PC-9 (cell line): ENCODE data around the gene PKN3. TPM values are rescaled to one million over a fixed set of nuclear protein-coding genes. Genes with fewer than 3 reads are reported as not detected.
"Not testable (repeated sequence)": the region's sequence is repeated elsewhere in the genome, so short reads cannot be mapped to it uniquely, and the experiment has no call there.

Experiments used
- BruUV-seq: library from RNA; stranded (reverse); fragments of 400-500 nt; replicated peaks from 2 replicates; lab custom pipeline; 2021; lab: Mats Ljungman, UMichigan
- CTCF ChIA-PET: fragments of 300-600 bp; sonication (Branson Sonifier 250); formaldehyde crosslinking; loops from one replicate; lab custom pipeline; 2022; ENCODE audit warnings: antibody characterized with exemption; lab: Charles Lee
- POLR2A ChIA-PET: fragments of 300-600 bp; sonication (Branson Sonifier 250); formaldehyde crosslinking; loops from one replicate; lab custom pipeline; 2022; ENCODE audit warnings: antibody characterized with exemption; ENCODE audit not compliant: unreplicated experiment; lab: Charles Lee
- DNase-seq, 2 experiments: peaks; one replicate each; pipeline versions ENCODE4 v3.0.0 to v3.0.0-alpha.2; 2015 to 2022; ENCODE audit warnings: mixed read lengths in 1 of 2
- H2AFZ ChIP-seq: fragments of 200-600 bp; sonication (generic); 2 replicates; pipeline ENCODE4 v1.8.1; 2017; ENCODE audit warnings: antibody characterized with exemption
- H3F3A ChIP-seq: fragments of 200-600 bp; sonication (generic); 2 replicates; pipeline ENCODE4 v1.8.1; 2017; ENCODE audit warnings: antibody characterized with exemption, mild to moderate bottlenecking, low read depth; ENCODE audit not compliant: insufficient read depth
- H3K27ac ChIP-seq: fragments of 200-600 bp; sonication (generic); 2 replicates; pipeline ENCODE4 v1.6.1; 2016; ENCODE audit warnings: mixed run types
- H3K27me3 ChIP-seq: fragments of 200-600 bp; sonication (generic); 2 replicates; pipeline ENCODE4 v1.6.1; 2016; ENCODE audit warnings: low read depth, mixed run types; ENCODE audit not compliant: insufficient read depth
- H3K36me3 ChIP-seq: fragments of 200-600 bp; sonication (generic); 2 replicates; pipeline ENCODE4 v1.6.1; 2016; ENCODE audit warnings: low read depth, mixed run types
- H3K4me1 ChIP-seq: fragments of 200-600 bp; sonication (generic); replicated peaks from 2 replicates; pipeline ENCODE4 v1.6.1; 2016; ENCODE audit warnings: mixed run types; ENCODE audit not compliant: insufficient read depth
- H3K4me2 ChIP-seq: fragments of 200-600 bp; sonication (generic); 2 replicates; pipeline ENCODE4 v1.6.1; 2017; ENCODE audit warnings: mixed run types
- H3K4me3 ChIP-seq: fragments of 200-600 bp; sonication (generic); 2 replicates; pipeline ENCODE4 v1.6.1; 2016; ENCODE audit warnings: mixed run types
- H3K79me2 ChIP-seq: fragments of 200-600 bp; sonication (generic); 2 replicates; pipeline ENCODE4 v1.6.1; 2017; ENCODE audit warnings: low read depth, mixed run types
- H3K9me2 ChIP-seq: fragments of 200-600 bp; sonication (generic); 2 replicates; pipeline ENCODE4 v1.8.1; 2017; ENCODE audit warnings: mild to moderate bottlenecking; ENCODE audit not compliant: insufficient read depth
- H3K9me3 ChIP-seq: fragments of 200-600 bp; sonication (generic); 2 replicates; pipeline ENCODE4 v1.8.1; 2016; ENCODE audit warnings: low read depth; ENCODE audit not compliant: insufficient read depth
- H4K20me1 ChIP-seq: fragments of 200-600 bp; sonication (generic); 2 replicates; pipeline ENCODE4 v1.8.1; 2017; ENCODE audit not compliant: insufficient read depth
- EZH2 ChIP-seq: fragments of 200-600 bp; sonication (generic); IDR thresholded peaks from 2 replicates; pipeline ENCODE4 v1.8.0; 2017; ENCODE audit warnings: antibody characterized with exemption, low read depth
- intact Hi-C: fragments of 100-400 bp; cut with micrococcal nuclease; formaldehyde crosslinking; loops from one replicate; pipeline ENCODE4 v1.10.0; 2022; ENCODE audit not compliant: unreplicated experiment
- total RNA-seq: library from RNA; stranded (reverse); gene quantifications from 2 replicates; pipeline ENCODE4 v1.2.3, GENCODE V29; 2021
- TF ChIP-seq, protein P1 (sequence below): fragments of 200-600 bp; sonication (generic); conservative IDR thresholded peaks from 2 replicates; pipeline ENCODE4 v1.6.1; 2017; ENCODE audit warnings: mixed run types, antibody characterized with exemption, mild to moderate bottlenecking, moderate library complexity

The PKN3 gene
- total RNA-seq, 1 experiment from 2014 or later: 5.5 TPM

DNA sequence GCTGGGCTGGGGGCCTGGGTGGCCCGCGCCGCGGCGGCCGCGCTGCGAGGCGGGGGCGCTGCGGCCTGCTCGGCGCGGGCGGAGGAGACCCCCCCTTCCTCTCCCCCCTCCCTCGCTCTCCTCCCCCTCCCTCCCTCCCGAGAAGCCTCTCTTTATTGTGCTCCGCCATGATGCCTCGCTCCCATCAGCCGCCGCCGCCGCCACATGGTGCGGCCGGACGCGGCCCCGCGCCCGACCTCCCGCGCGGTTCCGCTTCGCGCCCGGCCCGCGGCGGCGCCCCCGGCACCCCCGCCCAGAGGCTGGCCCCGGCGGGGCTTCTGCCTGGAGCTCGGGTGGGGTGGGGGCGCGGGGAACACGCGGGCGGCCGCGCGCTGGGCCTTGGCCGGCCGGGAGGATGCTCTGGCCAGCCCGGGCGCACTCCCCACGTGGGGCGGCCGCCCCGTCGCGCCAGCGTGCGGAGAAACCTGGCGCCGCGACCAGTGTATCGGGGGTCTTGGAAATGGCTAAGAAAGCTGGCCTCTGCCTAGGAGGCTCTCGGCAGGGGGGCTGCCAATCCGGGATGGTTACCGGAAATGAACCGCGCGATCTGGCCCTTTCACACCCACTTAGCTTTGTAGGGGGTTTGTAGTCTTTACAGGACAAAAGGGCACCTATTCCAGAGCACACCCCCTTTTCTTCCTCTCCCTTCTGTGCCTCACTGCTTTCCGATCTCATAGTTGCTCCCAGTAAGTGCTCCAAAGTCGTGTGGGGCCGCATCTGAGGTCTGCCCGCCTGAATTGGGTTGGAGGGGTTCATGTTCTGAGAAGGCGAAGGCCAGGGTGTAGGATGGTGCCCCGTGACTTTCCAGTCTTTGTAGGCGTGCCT lies 12.3 kb upstream of the PKN3 start:
- BruUV-seq: no TSS peak
- Histone ChIP-seq H3K36me3 (peaks cover 46% of the 10 kb centered on the region), H2AFZ (no peak overlapping the region), H3K9me2 (no peaks in the 10 kb centered on the region), H3F3A (peaks cover 68% of the 10 kb centered on the region), H3K27me3 (no peaks in the 10 kb centered on the region), H3K79me2 (peaks cover 81% of the 10 kb centered on the region), H3K4me2 (peak overlapping the region; percentile 95), H3K4me3 (peak overlapping the region; percentile 80), H3K4me1 (peaks cover 45% of the 10 kb centered on the region), H4K20me1 (peaks cover 55% of the 10 kb centered on the region), H3K9me3 (no peaks in the 10 kb centered on the region), H3K27ac (peak overlapping the region; percentile 56)
- TF ChIP-seq EZH2: no peak
- TF ChIP-seq, protein P1, sequence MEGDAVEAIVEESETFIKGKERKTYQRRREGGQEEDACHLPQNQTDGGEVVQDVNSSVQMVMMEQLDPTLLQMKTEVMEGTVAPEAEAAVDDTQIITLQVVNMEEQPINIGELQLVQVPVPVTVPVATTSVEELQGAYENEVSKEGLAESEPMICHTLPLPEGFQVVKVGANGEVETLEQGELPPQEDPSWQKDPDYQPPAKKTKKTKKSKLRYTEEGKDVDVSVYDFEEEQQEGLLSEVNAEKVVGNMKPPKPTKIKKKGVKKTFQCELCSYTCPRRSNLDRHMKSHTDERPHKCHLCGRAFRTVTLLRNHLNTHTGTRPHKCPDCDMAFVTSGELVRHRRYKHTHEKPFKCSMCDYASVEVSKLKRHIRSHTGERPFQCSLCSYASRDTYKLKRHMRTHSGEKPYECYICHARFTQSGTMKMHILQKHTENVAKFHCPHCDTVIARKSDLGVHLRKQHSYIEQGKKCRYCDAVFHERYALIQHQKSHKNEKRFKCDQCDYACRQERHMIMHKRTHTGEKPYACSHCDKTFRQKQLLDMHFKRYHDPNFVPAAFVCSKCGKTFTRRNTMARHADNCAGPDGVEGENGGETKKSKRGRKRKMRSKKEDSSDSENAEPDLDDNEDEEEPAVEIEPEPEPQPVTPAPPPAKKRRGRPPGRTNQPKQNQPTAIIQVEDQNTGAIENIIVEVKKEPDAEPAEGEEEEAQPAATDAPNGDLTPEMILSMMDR: no peak
- DNase-seq: no peak
- POLR2A ChIA-PET: interaction anchor here (1.0 kb wide), 1 partner anchor 55 kb away, joined by 21 read pairs; no protein-coding TSS in a partner anchor
- CTCF ChIA-PET: interaction anchor here (0.5 kb wide), 2 partner anchors 18 to 270 kb away, joined by 3 to 7 read pairs; no protein-coding TSS in a partner anchor
- intact Hi-C loops: loop anchor here (1.0 to 10.0 kb wide), 4 partner anchors 34 to 335 kb away; partner anchors contain the start of genes DYNC2I2 and SH3GLB2

DNA sequence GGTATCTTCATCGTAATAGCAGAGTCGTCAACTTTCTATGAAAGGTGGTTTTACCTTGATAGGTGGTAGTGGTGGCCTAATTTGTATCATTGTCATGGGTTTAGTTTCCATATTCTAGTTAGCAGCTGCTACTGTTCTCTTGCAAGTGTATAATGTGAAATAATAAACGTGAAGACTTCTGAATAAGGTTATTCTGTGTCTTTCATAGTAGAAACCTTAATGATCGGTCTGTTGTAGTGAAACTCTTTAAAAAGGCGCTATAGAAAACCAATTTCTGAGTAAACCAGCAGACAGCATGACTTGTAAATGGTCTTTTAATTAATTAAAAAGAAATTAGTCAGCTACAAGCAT lies 11.6 kb upstream of the PKN3 start:
- DNase-seq: no peak
- H2AFZ ChIP-seq: no peak overlapping the region
- peak overlapping the region; percentile 80 for H3K4me3 ChIP-seq
- no peaks in the 10 kb centered on the region for H3K9me3 ChIP-seq
- H4K20me1 ChIP-seq: peaks cover 49% of the 10 kb centered on the region
- BruUV-seq: no TSS peak
- POLR2A ChIA-PET: no interaction called here
- no peaks in the 10 kb centered on the region for H3K9me2 ChIP-seq
- peaks cover 39% of the 10 kb centered on the region for H3K4me1 ChIP-seq
- peak overlapping the region; percentile 56 for H3K27ac ChIP-seq
- TF ChIP-seq, protein P1: no peak
- no peak for TF ChIP-seq EZH2
- H3K79me2 ChIP-seq: peaks cover 75% of the 10 kb centered on the region
- H3K36me3 ChIP-seq: peaks cover 50% of the 10 kb centered on the region
- H3K4me2 ChIP-seq: peak overlapping the region; percentile 95
- CTCF ChIA-PET: interaction anchor here (0.5 kb wide), 1 partner anchor 18 kb away, joined by 7 read pairs; no protein-coding TSS in a partner anchor
- intact Hi-C loops: no loop called here
- no peaks in the 10 kb centered on the region for H3K27me3 ChIP-seq
- peaks cover 68% of the 10 kb centered on the region for H3F3A ChIP-seq

DNA sequence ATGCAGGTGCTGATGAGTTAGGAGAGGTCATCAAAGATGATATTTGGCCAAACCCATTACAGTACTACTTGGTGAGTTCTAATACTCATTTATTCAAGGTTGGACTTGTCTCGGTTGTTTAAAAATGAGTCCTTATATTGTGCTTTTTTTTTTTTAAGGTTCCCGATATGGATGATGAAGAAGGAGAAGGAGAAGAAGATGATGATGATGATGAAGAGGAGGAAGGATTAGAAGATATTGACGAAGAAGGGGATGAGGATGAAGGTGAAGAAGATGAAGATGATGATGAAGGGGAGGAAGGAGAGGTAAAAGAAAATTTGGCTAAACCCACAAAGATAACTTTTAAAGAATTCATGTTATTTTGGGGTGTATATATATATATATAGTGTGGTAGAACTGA lies 8.6 kb upstream of the PKN3 start:
- H3K4me2 ChIP-seq, intact Hi-C loops, BruUV-seq, H3K27ac ChIP-seq, H2AFZ ChIP-seq, H3K9me2 ChIP-seq, H3K4me3 ChIP-seq, POLR2A ChIA-PET, CTCF ChIA-PET, H3K9me3 ChIP-seq, DNase-seq, H3K27me3 ChIP-seq: not testable (repeated sequence)
- peaks cover 41% of the 10 kb centered on the region for H4K20me1 ChIP-seq
- peaks cover 10% of the 10 kb centered on the region for H3K4me1 ChIP-seq
- H3F3A ChIP-seq: peaks cover 74% of the 10 kb centered on the region
- H3K79me2 ChIP-seq: peaks cover 45% of the 10 kb centered on the region
- peaks cover 44% of the 10 kb centered on the region for H3K36me3 ChIP-seq
